ENCODE measurements around the gene SEPTIN5. TPM values are rescaled to one million over a fixed set of nuclear protein-coding genes. Genes with fewer than 3 reads are reported as not detected.

Gene SEPTIN5
- total and polyA plus RNA-seq, 9 of the 15 experiments (the other 6 are each of a cell fraction or from before 2014, with no cell fraction given) = 0.03 to 195 (median 119) TPM

GRCh38 chr22:19753090-19753842 is 39.0 kb downstream of the SEPTIN5 start (continued):
- TF ChIP-seq OTX1 (CRISPR knock-in tag; IDR thresholded peaks at IDR 0.05) (0 out of 2 replicates have a peak, but pooled peaks have one; percentile 48), ZBTB40 (IDR thresholded peaks at IDR 0.05) (no peak), ZBTB40 (CRISPR knock-in tag; IDR thresholded peaks at IDR 0.05) (0 out of 2 replicates have a peak, but pooled peaks have one; percentile 63), DLX4 (CRISPR knock-in tag; IDR thresholded peaks at IDR 0.05) (no peak), HOMEZ (CRISPR knock-in tag; IDR thresholded peaks at IDR 0.05) (0 out of 2 replicates have a peak, but pooled peaks have one; percentile 43), GTF2E2 (tag; IDR thresholded peaks at IDR 0.05) (no peak), GATAD2A (IDR thresholded peaks at IDR 0.05) (0 out of 2 replicates have a peak, but pooled peaks have one; percentile 33), MTA3 (IDR thresholded peaks at IDR 0.05; ENCODE audit: borderline replicate concordance) (0 out of 2 replicates have a peak, but pooled peaks have one; percentile 58), ZKSCAN3 (CRISPR knock-in tag; IDR thresholded peaks at IDR 0.05) (peak; percentile 18; the same call in 1 of the 2 replicates), RAD21 (CRISPR knock-in tag; conservative IDR thresholded peaks at IDR 0.05 in 1 of 2, IDR thresholded peaks at IDR 0.05 in 1 of 2) (peak in 1 of 2 experiments; percentile 60; a peak in 2 of 4 replicates)
- TF ChIP-seq, protein P1, sequence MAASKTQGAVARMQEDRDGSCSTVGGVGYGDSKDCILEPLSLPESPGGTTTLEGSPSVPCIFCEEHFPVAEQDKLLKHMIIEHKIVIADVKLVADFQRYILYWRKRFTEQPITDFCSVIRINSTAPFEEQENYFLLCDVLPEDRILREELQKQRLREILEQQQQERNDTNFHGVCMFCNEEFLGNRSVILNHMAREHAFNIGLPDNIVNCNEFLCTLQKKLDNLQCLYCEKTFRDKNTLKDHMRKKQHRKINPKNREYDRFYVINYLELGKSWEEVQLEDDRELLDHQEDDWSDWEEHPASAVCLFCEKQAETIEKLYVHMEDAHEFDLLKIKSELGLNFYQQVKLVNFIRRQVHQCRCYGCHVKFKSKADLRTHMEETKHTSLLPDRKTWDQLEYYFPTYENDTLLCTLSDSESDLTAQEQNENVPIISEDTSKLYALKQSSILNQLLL (CRISPR knock-in tag; IDR thresholded peaks at IDR 0.05; ENCODE audit: borderline replicate concordance) = 0 out of 2 replicates have a peak, but pooled peaks have one; percentile 47
- TF ChIP-seq, protein P2, sequence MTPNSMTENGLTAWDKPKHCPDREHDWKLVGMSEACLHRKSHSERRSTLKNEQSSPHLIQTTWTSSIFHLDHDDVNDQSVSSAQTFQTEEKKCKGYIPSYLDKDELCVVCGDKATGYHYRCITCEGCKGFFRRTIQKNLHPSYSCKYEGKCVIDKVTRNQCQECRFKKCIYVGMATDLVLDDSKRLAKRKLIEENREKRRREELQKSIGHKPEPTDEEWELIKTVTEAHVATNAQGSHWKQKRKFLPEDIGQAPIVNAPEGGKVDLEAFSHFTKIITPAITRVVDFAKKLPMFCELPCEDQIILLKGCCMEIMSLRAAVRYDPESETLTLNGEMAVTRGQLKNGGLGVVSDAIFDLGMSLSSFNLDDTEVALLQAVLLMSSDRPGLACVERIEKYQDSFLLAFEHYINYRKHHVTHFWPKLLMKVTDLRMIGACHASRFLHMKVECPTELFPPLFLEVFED (CRISPR knock-in tag; conservative IDR thresholded peaks at IDR 0.05) = 0 out of 2 replicates have a peak, but pooled peaks have one; percentile 28
